Loucy (cell line): Measurements from ENCODE around the gene PPP2R3B.

Experiments used
- H2AFZ ChIP-seq: fragments of 200-600 bp; sonication (generic); 2 replicates; pipeline ENCODE4 v1.6.0; 2016; ENCODE audit warnings: antibody characterized with exemption, mild to moderate bottlenecking, low read length, moderate library complexity
- H3F3A ChIP-seq: fragments of 200-600 bp; 2 replicates; pipeline ENCODE4 v1.6.0; 2016; ENCODE audit warnings: antibody characterized with exemption, low read depth, mild to moderate bottlenecking
- H3K27me3 ChIP-seq: fragments of 200-600 bp; sonication (generic); 2 replicates; pipeline ENCODE4 v1.6.1; 2014; ENCODE audit warnings: low read length, mild to moderate bottlenecking; ENCODE audit not compliant: insufficient read depth, poor library complexity, severe bottlenecking
- H3K36me3 ChIP-seq: fragments of 200-600 bp; sonication (generic); 2 replicates; pipeline ENCODE4 v1.6.1; 2016; ENCODE audit warnings: low read length; ENCODE audit not compliant: insufficient read depth
- H3K4me1 ChIP-seq: fragments of 200-600 bp; sonication (generic); 2 replicates; pipeline ENCODE4 v1.5.1; 2014; ENCODE audit warnings: low read length, mild to moderate bottlenecking; ENCODE audit not compliant: insufficient read depth, poor library complexity, severe bottlenecking
- H3K4me2 ChIP-seq: fragments of 200-600 bp; sonication (generic); 2 replicates; pipeline ENCODE4 v1.6.0; 2014; ENCODE audit warnings: antibody characterized with exemption, low read length, low read depth, mild to moderate bottlenecking; ENCODE audit not compliant: poor library complexity, severe bottlenecking
- H3K4me3 ChIP-seq: fragments of 200-600 bp; sonication (generic); 2 replicates; pipeline ENCODE4 v1.5.1; 2014; ENCODE audit warnings: low read length, mild to moderate bottlenecking, mixed read lengths; ENCODE audit not compliant: poor library complexity, severe bottlenecking
- H3K79me2 ChIP-seq: fragments of 200-600 bp; sonication (generic); 2 replicates; pipeline ENCODE4 v1.6.1; 2014; ENCODE audit warnings: low read length; ENCODE audit not compliant: insufficient read depth
- H3K9ac ChIP-seq: fragments of 200-600 bp; sonication (generic); 2 replicates; pipeline ENCODE4 v1.6.0; 2014; ENCODE audit warnings: mild to moderate bottlenecking, low read depth, low read length, moderate library complexity; ENCODE audit not compliant: poor library complexity, severe bottlenecking
- H3K9me2 ChIP-seq: fragments of 200-600 bp; sonication (generic); replicated peaks from 2 replicates; pipeline ENCODE4 v1.6.1; 2016; ENCODE audit warnings: low read depth, low read length, mixed read lengths
- H3K9me3 ChIP-seq: fragments of 200-600 bp; sonication (generic); 2 replicates; pipeline ENCODE4 v1.6.1; 2014; ENCODE audit warnings: mild to moderate bottlenecking, antibody characterized with exemption, low read length, low read depth; ENCODE audit not compliant: insufficient read depth
- H4K20me1 ChIP-seq: fragments of 200-600 bp; sonication (generic); 2 replicates; pipeline ENCODE4 v1.6.0; 2014; ENCODE audit warnings: antibody characterized with exemption, low read length, mild to moderate bottlenecking; ENCODE audit not compliant: insufficient read depth, poor library complexity, severe bottlenecking
- CTCF ChIP-seq: fragments of 200-600 bp; sonication (generic); conservative IDR thresholded peaks from 2 replicates; pipeline ENCODE4 v1.5.1; 2014; ENCODE audit warnings: mild to moderate bottlenecking, antibody characterized with exemption, low read length
- EZH2phosphoT487 ChIP-seq: fragments of 200-600 bp; IDR thresholded peaks from 2 replicates; pipeline ENCODE4 v1.6.1; 2018; ENCODE audit warnings: antibody characterized with exemption, mild to moderate bottlenecking, moderate library complexity, borderline replicate concordance

Gene PPP2R3B

GRCh38 chrX:323721-324628, 62.7 kb downstream of the PPP2R3B start:
- no peaks in the 10 kb centered on the region for H3K9me2 ChIP-seq
- peaks cover 8% of the 10 kb centered on the region; the same call in 1 of the 2 replicates for H3K79me2 ChIP-seq
- no peaks in the 10 kb centered on the region for H3F3A ChIP-seq
- TF ChIP-seq EZH2phosphoT487 (no peak), CTCF (peak; percentile 25; the same call in 1 of the 2 replicates)
- peak overlapping the region; percentile 35 for H3K4me2 ChIP-seq
- H3K4me3 ChIP-seq: peak overlapping the region; percentile 14
- no peak overlapping the region for H3K9ac ChIP-seq
- H2AFZ ChIP-seq: peak overlapping the region; percentile 22; the same call in 1 of the 2 replicates
- peaks cover 6% of the 10 kb centered on the region for H3K4me1 ChIP-seq
- H3K27me3 ChIP-seq: no peaks in the 10 kb centered on the region
- no peaks in the 10 kb centered on the region for H3K9me3 ChIP-seq
- no peaks in the 10 kb centered on the region for H3K36me3 ChIP-seq
- no peaks in the 10 kb centered on the region for H4K20me1 ChIP-seq

- H3K27me3 ChIP-seq: no peaks in the 10 kb centered on the region
- TF ChIP-seq EZH2phosphoT487 (no peak), CTCF (no peak)
- no peaks in the 10 kb centered on the region for H3K36me3 ChIP-seq
- peak overlapping the region; percentile 73 for H3K4me2 ChIP-seq
- peaks cover 8% of the 10 kb centered on the region; the same call in 1 of the 2 replicates for H3K79me2 ChIP-seq
- no peaks in the 10 kb centered on the region for H3F3A ChIP-seq
- peak overlapping the region; percentile 81 for H3K4me3 ChIP-seq
- H3K9ac ChIP-seq: peak overlapping the region; percentile 94
- H3K4me1 ChIP-seq: peaks cover 6% of the 10 kb centered on the region
- no peak overlapping the region for H2AFZ ChIP-seq
- H3K9me2 ChIP-seq: no peaks in the 10 kb centered on the region
- no peaks in the 10 kb centered on the region for H3K9me3 ChIP-seq
- peaks cover 3% of the 10 kb centered on the region for H4K20me1 ChIP-seq
Measured at GRCh38 chrX:320126-320783, 66.5 kb downstream of the PPP2R3B start.

GRCh38 chrX:319579-320125, 67.1 kb downstream of the PPP2R3B start:
- H4K20me1 ChIP-seq: peaks cover 3% of the 10 kb centered on the region
- peak overlapping the region; percentile 73 for H3K4me2 ChIP-seq
- H3K9me3 ChIP-seq: no peaks in the 10 kb centered on the region
- peaks cover 6% of the 10 kb centered on the region for H3K4me1 ChIP-seq
- H3K9me2 ChIP-seq: no peaks in the 10 kb centered on the region
- H3K27me3 ChIP-seq: no peaks in the 10 kb centered on the region
- no peaks in the 10 kb centered on the region for H3K36me3 ChIP-seq
- peak overlapping the region; percentile 81 for H3K4me3 ChIP-seq
- H3K79me2 ChIP-seq: peaks cover 8% of the 10 kb centered on the region; the same call in 1 of the 2 replicates
- TF ChIP-seq CTCF (no peak), EZH2phosphoT487 (no peak)
- H2AFZ ChIP-seq: peak overlapping the region; percentile 67; the same call in 1 of the 2 replicates
- H3F3A ChIP-seq: no peaks in the 10 kb centered on the region
- H3K9ac ChIP-seq: peak overlapping the region; percentile 94
